H1 (cell line): ENCODE results near the gene HSD17B2. TPM values are rescaled to one million over a fixed set of nuclear protein-coding genes. Genes with fewer than 3 reads are reported as not detected.

Experiments
- HDAC6 ChIP-seq: IDR thresholded peaks from one replicate; pipeline ENCODE4 v1.7.1; 2012; ENCODE audit warnings: low read depth, mild to moderate bottlenecking, inconsistent platforms, low read length, moderate library complexity
- polyA plus RNA-seq, 7 experiments: library from polyadenylated mRNA; depleted of rRNA in 3 of 7; stranded (reverse) in 5 of 7; unstranded in 2 of 7; fragments of >200 nt in 5 of 7; fragments of 200-250 nt in 2 of 7; gene quantifications; 1 replicate in 5 of 7; 2 replicates in 1 of 7; 4 replicates in 1 of 7; pipeline versions ENCODE4 v1.2.1 to v1.2.3, GENCODE V29; 2011 to 2013; ENCODE audit warnings: missing spikeins in 2 of 7, mixed read lengths in 2 of 7
- total RNA-seq: library from RNA; stranded (reverse); fragmentation: NEBNext Ultra II Directional; extraction: Animal tissue kit (Norgen Biotek cat#: 25700); gene quantifications from 2 replicates; pipeline ENCODE4 v1.2.1, GENCODE V29; 2021

The HSD17B2 gene
- total and polyA plus RNA-seq, 2 of the 8 experiments (the other 6 are each of a cell fraction or from before 2014, with no cell fraction given): not detected

- TF ChIP-seq HDAC6: no peak
These were observed 53.4 kb downstream of the HSD17B2 start (continued) for GRCh38 chr16:82088483-82088882.
